Natural killer cell treated with Interleukin-12 subunit alpha and Interleukin-12 subunit beta and Interleukin-15 and Interleukin-18, amount 100 ng/mL, for 72 hours (primary cell): ENCODE data around the gene TWSG1. TPM values are rescaled to one million over a fixed set of nuclear protein-coding genes. Genes with fewer than 3 reads are reported as not detected.

Experiments used
- ATAC-seq, 2 donors: fragments of 150-1000 bp; cut with Tn5 transposase in 1 of 2; sonication (Bioruptor Pico), chemical (Tn5 transposase) in 1 of 2; 2 replicates each; pipeline ENCODE4 v1.10.0; 2021
- DNase-seq: peaks from one replicate; pipeline ENCODE4 v3.0.0; 2022; ENCODE audit warnings: low spot score
- H3K27ac Mint-ChIP-seq, 2 donors: 1 replicate in 1 of 2; 2 replicates in 1 of 2; pipeline ENCODE4 v1.8.0; 2022; ENCODE audit warnings: mixed read lengths in 2 of 2, mild to moderate bottlenecking in 1 of 2, moderate library complexity in 1 of 2
- H3K27me3 Mint-ChIP-seq, 2 donors: 1 replicate in 1 of 2; 2 replicates in 1 of 2; pipeline ENCODE4 v1.8.0; 2022; ENCODE audit warnings: mixed read lengths in 2 of 2
- H3K36me3 Mint-ChIP-seq: one replicate; pipeline ENCODE4 v1.8.0; 2022; ENCODE audit warnings: mixed read lengths
- H3K4me1 Mint-ChIP-seq, 2 donors: 1 replicate in 1 of 2; 2 replicates in 1 of 2; pipeline ENCODE4 v1.8.0; 2022; ENCODE audit warnings: low read depth in 2 of 2, mixed read lengths in 2 of 2, mild to moderate bottlenecking in 1 of 2
- H3K4me3 Mint-ChIP-seq: one replicate; pipeline ENCODE4 v1.8.0; 2022; ENCODE audit warnings: mixed read lengths
- H3K9me3 Mint-ChIP-seq: 2 replicates; pipeline ENCODE4 v1.8.0; 2022; ENCODE audit warnings: mixed read lengths
- total RNA-seq, 2 donors: library from RNA; stranded (reverse); gene quantifications; one replicate each; pipeline ENCODE4 v1.2.3, GENCODE V29; 2022

The TWSG1 gene
- total RNA-seq, 2 donors from 2014 or later: 37.4 to 65.5 TPM

GRCh38 chr18:9323750-9324445, 10.7 kb upstream of the TWSG1 start:
- peaks cover 3% of the 10 kb centered on the region for H3K9me3 Mint-ChIP-seq
- no peak overlapping the region for H3K4me3 Mint-ChIP-seq
- DNase-seq (no peak), ATAC-seq (no peak)
- peaks cover 0 to 5% of the 10 kb centered on the region in 2 donors for H3K4me1 Mint-ChIP-seq
- peaks cover 40 to 49% of the 10 kb centered on the region in 2 donors for H3K27me3 Mint-ChIP-seq
- no peak overlapping the region for H3K27ac Mint-ChIP-seq
- peaks cover 8% of the 10 kb centered on the region for H3K36me3 Mint-ChIP-seq

GRCh38 chr18:9325716-9326115, 8.9 kb upstream of the TWSG1 start:
- H3K27ac Mint-ChIP-seq: no peak overlapping the region
- H3K9me3 Mint-ChIP-seq: peaks cover 3% of the 10 kb centered on the region
- ATAC-seq: no peak
- H3K4me3 Mint-ChIP-seq: no peak overlapping the region
- DNase-seq: no peak
- peaks cover 8% of the 10 kb centered on the region for H3K36me3 Mint-ChIP-seq
- H3K27me3 Mint-ChIP-seq: peaks cover 43 to 55% of the 10 kb centered on the region in 2 donors
- H3K4me1 Mint-ChIP-seq: peaks cover 0 to 5% of the 10 kb centered on the region in 2 donors

GRCh38 chr18:9328776-9329175, 5.8 kb upstream of the TWSG1 start:
- Mint-ChIP-seq H3K27me3 (peaks cover 24 to 27% of the 10 kb centered on the region in 2 donors), H3K27ac (no peak overlapping the region), H3K4me1 (peaks cover 1 to 5% of the 10 kb centered on the region in 2 donors), H3K4me3 (no peak overlapping the region), H3K36me3 (peaks cover 4% of the 10 kb centered on the region), H3K9me3 (no peaks in the 10 kb centered on the region)
- ATAC-seq (no peak), DNase-seq (no peak)

- H3K4me1 Mint-ChIP-seq: peaks cover 5 to 10% of the 10 kb centered on the region in 2 donors
- peaks cover 21 to 26% of the 10 kb centered on the region in 2 donors for H3K27me3 Mint-ChIP-seq
- peaks cover 4% of the 10 kb centered on the region for H3K36me3 Mint-ChIP-seq
- DNase-seq (no peak), ATAC-seq (no peak)
- no peaks in the 10 kb centered on the region for H3K9me3 Mint-ChIP-seq
- H3K4me3 Mint-ChIP-seq: no peak overlapping the region
- H3K27ac Mint-ChIP-seq: no peak overlapping the region
Measured at GRCh38 chr18:9329471-9329870, 5.1 kb upstream of the TWSG1 start.

GRCh38 chr18:9330419-9330818, 4.2 kb upstream of the TWSG1 start:
- Mint-ChIP-seq H3K27me3 (peaks cover 21 to 25% of the 10 kb centered on the region in 2 donors), H3K4me3 (no peak overlapping the region), H3K36me3 (peaks cover 4% of the 10 kb centered on the region), H3K27ac (no peak overlapping the region), H3K9me3 (no peaks in the 10 kb centered on the region), H3K4me1 (peaks cover 5 to 13% of the 10 kb centered on the region in 2 donors)
- ATAC-seq (no peak), DNase-seq (no peak)

- peaks cover 14 to 31% of the 10 kb centered on the region in 2 donors for H3K4me1 Mint-ChIP-seq
- DNase-seq (no peak), ATAC-seq (peak; percentile 49 to 58)
- peaks cover 9 to 14% of the 10 kb centered on the region in 2 donors for H3K27me3 Mint-ChIP-seq
- H3K36me3 Mint-ChIP-seq: peaks cover 9% of the 10 kb centered on the region
- peak overlapping the region; percentile 90 for H3K4me3 Mint-ChIP-seq
- no peaks in the 10 kb centered on the region for H3K9me3 Mint-ChIP-seq
- H3K27ac Mint-ChIP-seq: peak overlapping the region; percentile 59 to 83
Measured at GRCh38 chr18:9333441-9334328, 888 bp upstream of the TWSG1 start.

GRCh38 chr18:9334973-9335696, 562 bp downstream of the TWSG1 start:
- peak overlapping the region; percentile 64 to 70 for H3K27ac Mint-ChIP-seq

GRCh38 chr18:9335697-9336045, 1.1 kb downstream of the TWSG1 start:
- no peak for DNase-seq
- H3K4me3 Mint-ChIP-seq: peak overlapping the region; percentile 90
- peaks cover 14 to 31% of the 10 kb centered on the region in 2 donors for H3K4me1 Mint-ChIP-seq
- H3K9me3 Mint-ChIP-seq: no peaks in the 10 kb centered on the region
- peaks cover 0 to 6% of the 10 kb centered on the region in 2 donors for H3K27me3 Mint-ChIP-seq
- peaks cover 8% of the 10 kb centered on the region for H3K36me3 Mint-ChIP-seq
- H3K27ac Mint-ChIP-seq: peak overlapping the region; percentile 64 to 70
- no peak for ATAC-seq

More at GRCh38 chr18:9334973-9335696, 562 bp downstream of the TWSG1 start:
- DNase-seq (peak; percentile 62), ATAC-seq (peak; percentile 62 to 64)
- H3K27me3 Mint-ChIP-seq: peaks cover 0 to 6% of the 10 kb centered on the region in 2 donors
- peaks cover 8% of the 10 kb centered on the region for H3K36me3 Mint-ChIP-seq
- H3K4me1 Mint-ChIP-seq: peaks cover 14 to 31% of the 10 kb centered on the region in 2 donors
- H3K9me3 Mint-ChIP-seq: no peaks in the 10 kb centered on the region
- H3K4me3 Mint-ChIP-seq: peak overlapping the region; percentile 90

- H3K9me3 Mint-ChIP-seq: no peaks in the 10 kb centered on the region
- H3K36me3 Mint-ChIP-seq: peaks cover 8% of the 10 kb centered on the region
- H3K27me3 Mint-ChIP-seq: peaks cover 0 to 2% of the 10 kb centered on the region in 2 donors
- ATAC-seq (no peak), DNase-seq (no peak)
- H3K4me1 Mint-ChIP-seq: peaks cover 14 to 35% of the 10 kb centered on the region in 2 donors
- peak overlapping the region; percentile 30 for H3K4me3 Mint-ChIP-seq
- no peak overlapping the region for H3K27ac Mint-ChIP-seq
Measured at GRCh38 chr18:9336827-9337226, 2.3 kb downstream of the TWSG1 start.

GRCh38 chr18:9337873-9338272, 3.3 kb downstream of the TWSG1 start:
- H3K9me3 Mint-ChIP-seq: no peaks in the 10 kb centered on the region
- H3K27ac Mint-ChIP-seq: peak overlapping the region; percentile 17 to 41
- DNase-seq: no peak
- ATAC-seq: no peak
- peaks cover 13% of the 10 kb centered on the region for H3K36me3 Mint-ChIP-seq
- peaks cover 14 to 35% of the 10 kb centered on the region in 2 donors for H3K4me1 Mint-ChIP-seq
- H3K4me3 Mint-ChIP-seq: peak overlapping the region; percentile 30
- H3K27me3 Mint-ChIP-seq: peaks cover 0 to 2% of the 10 kb centered on the region in 2 donors

GRCh38 chr18:9340472-9340871, 5.9 kb downstream of the TWSG1 start:
- Mint-ChIP-seq H3K9me3 (no peaks in the 10 kb centered on the region), H3K36me3 (peaks cover 27% of the 10 kb centered on the region), H3K27me3 (no peaks in the 10 kb centered on the region), H3K27ac (no peak overlapping the region), H3K4me3 (no peak overlapping the region), H3K4me1 (peaks cover 13 to 31% of the 10 kb centered on the region in 2 donors)
- DNase-seq: no peak
- no peak for ATAC-seq

GRCh38 chr18:9343577-9343976, 9.0 kb downstream of the TWSG1 start:
- no peak overlapping the region for H3K27ac Mint-ChIP-seq
- no peak overlapping the region for H3K4me3 Mint-ChIP-seq
- H3K9me3 Mint-ChIP-seq: no peaks in the 10 kb centered on the region
- peaks cover 19% of the 10 kb centered on the region for H3K36me3 Mint-ChIP-seq
- peaks cover 12 to 16% of the 10 kb centered on the region in 2 donors for H3K4me1 Mint-ChIP-seq
- DNase-seq (no peak), ATAC-seq (no peak)
- no peaks in the 10 kb centered on the region for H3K27me3 Mint-ChIP-seq

GRCh38 chr18:9346775-9347174, 12.2 kb downstream of the TWSG1 start:
- no peak for ATAC-seq
- Mint-ChIP-seq H3K4me1 (peaks cover 12% of the 10 kb centered on the region in 2 donors), H3K27me3 (no peaks in the 10 kb centered on the region), H3K9me3 (no peaks in the 10 kb centered on the region), H3K4me3 (no peak overlapping the region), H3K36me3 (peaks cover 19% of the 10 kb centered on the region), H3K27ac (no peak overlapping the region)
- DNase-seq: no peak
